Measurements from ENCODE around the gene DHDH. TPM values are rescaled to one million over a fixed set of nuclear protein-coding genes. Genes with fewer than 3 reads are reported as not detected.

DHDH gene
- total and polyA plus RNA-seq, 2 of the 13 experiments (the other 11 are each of a cell fraction or from before 2014, with no cell fraction given), result 0.13 to 0.91 TPM

- WGBS (ENCODE audit: low lambda C conversion rate), result 7% methylated on average over 9 of the region's 10 CpGs
- no peak for FAIRE-seq
- peak overlapping the region; percentile 79 to 99 (median 89) for H3K4me3 ChIP-seq (replicated peaks in 1 of 3; ENCODE audit: insufficient read depth in 1 of 3, low read depth in 2 of 3, low read length in 3 of 3)
- H2AFZ ChIP-seq (ENCODE audit: low read length), result no peak overlapping the region
- peak overlapping the region; percentile 86 for H3K27ac ChIP-seq (ENCODE audit: extremely low read length, insufficient read depth, low read length)
- in situ Hi-C loops (cut with HindIII; ENCODE audit: extremely low pct_ligation_motif_present, low pct_unique_long_range_greater_than_20kb) (no loop called here), intact Hi-C loops (cut with micrococcal nuclease; ENCODE audit: unreplicated experiment) (loop anchor here (10.0 kb wide), 2 partner anchors 92 to 182 kb away; partner anchors contain the start of gene PPP1R15A)
- ATAC-seq, result no peak
- peak overlapping the region; percentile 97 for H3K4me2 ChIP-seq (ENCODE audit: low read depth, low read length)
- peaks cover 25% of the 10 kb centered on the region for H3K79me2 ChIP-seq (ENCODE audit: insufficient read depth, low read length)
- ChIA-PET POLR2A (interaction anchor here (0.8 to 5.6 kb wide), 17 partner anchors 9 to 160 kb away, joined by 3 to 153 read pairs (median 5); partner anchors contain the start of genes BAX, DHDH, GYS1 and NUCB1), CTCF (ENCODE audit: low intra/inter-chr PET ratio, low total read pairs) (no interaction called here)
- H3K9ac ChIP-seq (ENCODE audit: insufficient read depth, low read depth, low read length), result peak overlapping the region; percentile 96
- no peak for DNase-seq (ENCODE audit: low spot score)
- peaks cover 34% of the 10 kb centered on the region for H3K4me1 ChIP-seq (ENCODE audit: insufficient read depth, low read length)
- no peaks in the 10 kb centered on the region; a peak in 1 of 5 replicates for H3K27me3 ChIP-seq (ENCODE audit: control insufficient read depth in 1 of 2, insufficient read depth in 2 of 2, low read length in 2 of 2)
- BruUV-seq (replicated peaks), result no TSS peak
- no peaks in the 10 kb centered on the region for H3K9me3 ChIP-seq (ENCODE audit: low read length)
- H4K20me1 ChIP-seq (ENCODE audit: insufficient read depth, low read length), result peaks cover 33% of the 10 kb centered on the region
- peaks cover 3 to 25% of the 10 kb centered on the region in 2 experiments for H3K36me3 ChIP-seq (replicated peaks in 1 of 2; ENCODE audit: control insufficient read depth in 1 of 2, insufficient read depth in 2 of 2, low read length in 2 of 2)
- TF ChIP-seq HDAC2 (CRISPR knock-in tag; IDR thresholded peaks at IDR 0.05) (no peak), HINFP (CRISPR knock-in tag; IDR thresholded peaks at IDR 0.05; ENCODE audit: low read depth) (no peak), ZNF768 (CRISPR knock-in tag; IDR thresholded peaks at IDR 0.05) (no peak), KAT8 (CRISPR knock-in tag; IDR thresholded peaks at IDR 0.05) (0 out of 2 replicates have a peak, but pooled peaks have one; percentile 4), ZBTB7B (CRISPR knock-in tag; IDR thresholded peaks at IDR 0.05) (no peak), SNAPC5 (CRISPR knock-in tag; IDR thresholded peaks at IDR 0.05; ENCODE audit: borderline replicate concordance) (no peak), ZNF446 (CRISPR knock-in tag; IDR thresholded peaks at IDR 0.05) (peak; percentile 58; the same call in 1 of the 2 replicates), NFRKB (IDR thresholded peaks at IDR 0.05) (no peak), ADNP (CRISPR knock-in tag; IDR thresholded peaks at IDR 0.05) (no peak), ZNF576 (CRISPR knock-in tag; IDR thresholded peaks at IDR 0.05) (no peak), ZNF652 (CRISPR knock-in tag; IDR thresholded peaks at IDR 0.05; ENCODE audit: borderline replicate concordance, low read depth) (no peak), ZNF468 (CRISPR knock-in tag; IDR thresholded peaks at IDR 0.05) (no peak), NBN (conservative IDR thresholded peaks at IDR 0.05) (no peak), ZNF501 (CRISPR knock-in tag; IDR thresholded peaks at IDR 0.05) (no peak), CBX1 (IDR thresholded peaks at IDR 0.05; ENCODE audit: low read depth) (peak; percentile 24), ZNF235 (CRISPR knock-in tag; IDR thresholded peaks at IDR 0.05; ENCODE audit: borderline replicate concordance) (0 out of 2 replicates have a peak, but pooled peaks have one; percentile 46)
- TF ChIP-seq, protein P1, sequence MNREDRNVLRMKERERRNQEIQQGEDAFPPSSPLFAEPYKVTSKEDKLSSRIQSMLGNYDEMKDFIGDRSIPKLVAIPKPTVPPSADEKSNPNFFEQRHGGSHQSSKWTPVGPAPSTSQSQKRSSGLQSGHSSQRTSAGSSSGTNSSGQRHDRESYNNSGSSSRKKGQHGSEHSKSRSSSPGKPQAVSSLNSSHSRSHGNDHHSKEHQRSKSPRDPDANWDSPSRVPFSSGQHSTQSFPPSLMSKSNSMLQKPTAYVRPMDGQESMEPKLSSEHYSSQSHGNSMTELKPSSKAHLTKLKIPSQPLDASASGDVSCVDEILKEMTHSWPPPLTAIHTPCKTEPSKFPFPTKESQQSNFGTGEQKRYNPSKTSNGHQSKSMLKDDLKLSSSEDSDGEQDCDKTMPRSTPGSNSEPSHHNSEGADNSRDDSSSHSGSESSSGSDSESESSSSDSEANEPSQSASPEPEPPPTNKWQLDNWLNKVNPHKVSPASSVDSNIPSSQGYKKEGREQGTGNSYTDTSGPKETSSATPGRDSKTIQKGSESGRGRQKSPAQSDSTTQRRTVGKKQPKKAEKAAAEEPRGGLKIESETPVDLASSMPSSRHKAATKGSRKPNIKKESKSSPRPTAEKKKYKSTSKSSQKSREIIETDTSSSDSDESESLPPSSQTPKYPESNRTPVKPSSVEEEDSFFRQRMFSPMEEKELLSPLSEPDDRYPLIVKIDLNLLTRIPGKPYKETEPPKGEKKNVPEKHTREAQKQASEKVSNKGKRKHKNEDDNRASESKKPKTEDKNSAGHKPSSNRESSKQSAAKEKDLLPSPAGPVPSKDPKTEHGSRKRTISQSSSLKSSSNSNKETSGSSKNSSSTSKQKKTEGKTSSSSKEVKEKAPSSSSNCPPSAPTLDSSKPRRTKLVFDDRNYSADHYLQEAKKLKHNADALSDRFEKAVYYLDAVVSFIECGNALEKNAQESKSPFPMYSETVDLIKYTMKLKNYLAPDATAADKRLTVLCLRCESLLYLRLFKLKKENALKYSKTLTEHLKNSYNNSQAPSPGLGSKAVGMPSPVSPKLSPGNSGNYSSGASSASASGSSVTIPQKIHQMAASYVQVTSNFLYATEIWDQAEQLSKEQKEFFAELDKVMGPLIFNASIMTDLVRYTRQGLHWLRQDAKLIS (CRISPR knock-in tag; IDR thresholded peaks at IDR 0.05), result peak; percentile 55
- TF ChIP-seq, protein P2, sequence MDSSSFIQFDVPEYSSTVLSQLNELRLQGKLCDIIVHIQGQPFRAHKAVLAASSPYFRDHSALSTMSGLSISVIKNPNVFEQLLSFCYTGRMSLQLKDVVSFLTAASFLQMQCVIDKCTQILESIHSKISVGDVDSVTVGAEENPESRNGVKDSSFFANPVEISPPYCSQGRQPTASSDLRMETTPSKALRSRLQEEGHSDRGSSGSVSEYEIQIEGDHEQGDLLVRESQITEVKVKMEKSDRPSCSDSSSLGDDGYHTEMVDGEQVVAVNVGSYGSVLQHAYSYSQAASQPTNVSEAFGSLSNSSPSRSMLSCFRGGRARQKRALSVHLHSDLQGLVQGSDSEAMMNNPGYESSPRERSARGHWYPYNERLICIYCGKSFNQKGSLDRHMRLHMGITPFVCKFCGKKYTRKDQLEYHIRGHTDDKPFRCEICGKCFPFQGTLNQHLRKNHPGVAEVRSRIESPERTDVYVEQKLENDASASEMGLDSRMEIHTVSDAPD (CRISPR knock-in tag; IDR thresholded peaks at IDR 0.05), result no peak
Observed at GRCh38 chr19:48966541-48967345, 33.2 kb downstream of the DHDH start.
